Measurements from ENCODE around the gene TM9SF2. TPM values are rescaled to one million over a fixed set of nuclear protein-coding genes. Genes with fewer than 3 reads are reported as not detected.

The TM9SF2 gene
- total RNA-seq, 1 donor: 160 TPM

DNA sequence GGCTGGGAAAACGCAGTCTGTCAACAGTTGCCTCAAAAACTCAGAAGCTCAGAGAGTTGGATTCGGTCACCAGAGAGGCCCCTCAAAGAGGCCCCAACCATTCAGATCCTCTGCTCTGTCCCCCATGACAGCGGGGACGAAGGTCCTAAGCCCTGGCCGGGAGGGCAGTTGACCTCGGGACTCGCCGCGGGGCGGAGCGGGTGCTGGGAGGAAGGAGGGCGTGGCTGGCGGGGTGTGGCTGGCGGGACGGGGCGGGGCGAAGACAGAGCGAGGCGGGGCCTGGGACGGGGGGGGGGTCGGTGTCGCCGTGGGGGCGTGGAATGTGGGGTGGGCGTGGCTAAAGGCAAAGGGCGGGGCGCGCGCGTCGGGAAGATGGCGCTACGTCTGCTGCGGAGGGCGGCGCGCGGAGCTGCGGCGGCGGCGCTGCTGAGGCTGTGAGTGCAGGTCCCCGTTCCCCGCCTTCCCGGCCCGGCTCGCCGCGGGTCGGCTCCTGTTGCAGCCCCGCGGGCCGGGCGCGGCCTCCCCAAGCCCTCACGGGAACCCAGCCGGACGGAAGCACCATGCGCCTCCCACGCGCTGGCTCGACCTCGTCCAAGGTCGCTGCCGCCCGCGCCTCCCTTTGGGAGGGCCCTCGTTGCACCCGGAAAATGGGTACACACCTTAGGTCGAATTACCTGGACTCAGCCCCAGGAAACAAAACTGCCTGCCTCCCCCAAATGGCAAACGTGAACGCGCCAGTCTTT is 105.2 kb downstream of the TM9SF2 start, which contains the start of gene CLYBL:
Gene CLYBL, plus strand, starts transcription at position 367 of the 743 bp plus-strand sequence.
- no peaks in the 10 kb centered on the region for H3K79me2 ChIP-seq (ENCODE audit: insufficient read depth, low read length)
- peak; percentile 95 for DNase-seq (ENCODE audit: insufficient read length, low spot score, missing footprints)
- no peaks in the 10 kb centered on the region for H3K36me3 ChIP-seq (ENCODE audit: insufficient read depth, low read length)
- no peaks in the 10 kb centered on the region for H4K20me1 ChIP-seq (ENCODE audit: insufficient read depth, low read length)
- peaks cover 10% of the 10 kb centered on the region for H3K4me1 ChIP-seq (ENCODE audit: insufficient read depth, low read length)
- peak within 1 kb of the TSS; percentile 97 for H3K4me2 ChIP-seq (ENCODE audit: insufficient read depth, low read length)
- H3K27ac ChIP-seq (ENCODE audit: low read depth, low read length): no peak within 1 kb of the TSS
- no peaks in the 10 kb centered on the region for H3K9me3 ChIP-seq (ENCODE audit: low read depth, low read length)
- H3K27me3 ChIP-seq (ENCODE audit: insufficient read depth, low read length): peaks cover under 1% of the 10 kb centered on the region
- peak within 1 kb of the TSS; percentile 97 for H2AFZ ChIP-seq (ENCODE audit: low read length)
- H3K4me3 ChIP-seq (ENCODE audit: insufficient read depth, low read length): peak within 1 kb of the TSS; percentile 89
- TF ChIP-seq, protein P1, sequence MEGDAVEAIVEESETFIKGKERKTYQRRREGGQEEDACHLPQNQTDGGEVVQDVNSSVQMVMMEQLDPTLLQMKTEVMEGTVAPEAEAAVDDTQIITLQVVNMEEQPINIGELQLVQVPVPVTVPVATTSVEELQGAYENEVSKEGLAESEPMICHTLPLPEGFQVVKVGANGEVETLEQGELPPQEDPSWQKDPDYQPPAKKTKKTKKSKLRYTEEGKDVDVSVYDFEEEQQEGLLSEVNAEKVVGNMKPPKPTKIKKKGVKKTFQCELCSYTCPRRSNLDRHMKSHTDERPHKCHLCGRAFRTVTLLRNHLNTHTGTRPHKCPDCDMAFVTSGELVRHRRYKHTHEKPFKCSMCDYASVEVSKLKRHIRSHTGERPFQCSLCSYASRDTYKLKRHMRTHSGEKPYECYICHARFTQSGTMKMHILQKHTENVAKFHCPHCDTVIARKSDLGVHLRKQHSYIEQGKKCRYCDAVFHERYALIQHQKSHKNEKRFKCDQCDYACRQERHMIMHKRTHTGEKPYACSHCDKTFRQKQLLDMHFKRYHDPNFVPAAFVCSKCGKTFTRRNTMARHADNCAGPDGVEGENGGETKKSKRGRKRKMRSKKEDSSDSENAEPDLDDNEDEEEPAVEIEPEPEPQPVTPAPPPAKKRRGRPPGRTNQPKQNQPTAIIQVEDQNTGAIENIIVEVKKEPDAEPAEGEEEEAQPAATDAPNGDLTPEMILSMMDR (IDR thresholded peaks at IDR 0.05; ENCODE audit: extremely low read depth, low read depth, low read length): no peak

DNA sequence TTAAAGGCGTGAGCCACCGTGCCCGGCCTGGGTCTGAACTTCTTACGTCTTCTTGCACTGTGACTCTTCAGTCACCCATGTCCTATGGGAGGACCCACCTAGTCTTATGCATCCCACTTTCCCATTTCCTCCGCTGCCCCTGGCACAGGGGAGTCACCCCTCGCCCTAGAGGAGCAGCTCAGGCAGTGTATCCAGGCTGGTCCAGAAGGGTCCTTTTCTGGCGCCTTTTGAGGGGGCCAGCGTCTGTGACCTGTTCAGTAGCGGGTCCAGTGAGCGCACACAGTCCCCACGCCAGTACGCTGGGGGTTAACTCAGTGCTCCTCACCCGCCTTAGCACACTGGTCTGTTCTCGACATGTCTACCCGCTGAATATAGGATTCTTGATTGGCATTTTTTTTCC is 107.1 kb downstream of the TM9SF2 start:
- H4K20me1 ChIP-seq (ENCODE audit: insufficient read depth, low read length): no peaks in the 10 kb centered on the region
- H3K27me3 ChIP-seq (ENCODE audit: insufficient read depth, low read length): no peaks in the 10 kb centered on the region
- H3K36me3 ChIP-seq (ENCODE audit: insufficient read depth, low read length): no peaks in the 10 kb centered on the region
- H2AFZ ChIP-seq (ENCODE audit: low read length): no peak overlapping the region
- no peak overlapping the region for H3K27ac ChIP-seq (ENCODE audit: low read depth, low read length)
- H3K4me3 ChIP-seq (ENCODE audit: insufficient read depth, low read length): no peak overlapping the region
- DNase-seq (ENCODE audit: insufficient read length, low spot score, missing footprints): no peak
- TF ChIP-seq, protein P1 (IDR thresholded peaks at IDR 0.05; ENCODE audit: extremely low read depth, low read depth, low read length): no peak
- no peaks in the 10 kb centered on the region for H3K79me2 ChIP-seq (ENCODE audit: insufficient read depth, low read length)
- H3K9me3 ChIP-seq (ENCODE audit: low read depth, low read length): no peaks in the 10 kb centered on the region
- peaks cover 10% of the 10 kb centered on the region for H3K4me1 ChIP-seq (ENCODE audit: insufficient read depth, low read length)
- no peak overlapping the region for H3K4me2 ChIP-seq (ENCODE audit: insufficient read depth, low read length)

DNA sequence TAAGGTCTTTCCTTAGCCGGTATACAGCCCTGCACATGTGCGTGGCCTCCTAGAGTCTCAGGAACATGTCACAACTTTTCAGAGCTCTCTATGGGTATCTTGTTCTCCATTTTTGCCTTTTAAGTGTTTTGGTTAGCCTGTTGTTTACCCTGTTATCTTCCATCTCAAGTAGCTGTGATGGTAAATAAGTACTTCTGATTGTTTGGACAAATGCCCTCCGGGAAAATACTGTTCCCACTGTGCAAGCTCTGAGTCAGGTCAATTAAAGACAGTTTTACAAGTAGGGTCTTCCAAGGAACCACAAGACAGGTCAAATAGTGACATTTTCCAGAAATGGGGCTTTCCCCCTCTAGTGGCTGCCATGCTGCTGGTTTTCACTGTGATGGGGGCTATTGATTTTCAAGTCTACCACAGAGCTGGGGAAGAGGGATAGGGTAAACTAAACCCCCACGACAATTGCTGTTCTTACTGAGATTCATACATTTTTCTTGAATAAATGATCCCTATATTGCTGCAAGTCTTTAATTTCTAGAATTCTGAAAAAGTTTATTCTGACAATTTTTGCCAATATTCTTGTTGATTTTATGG is 109.5 kb downstream of the TM9SF2 start:
- no peak overlapping the region for H3K4me2 ChIP-seq (ENCODE audit: insufficient read depth, low read length)
- H3K4me3 ChIP-seq (ENCODE audit: insufficient read depth, low read length): no peak overlapping the region

More for the DNA sequence above, 109.5 kb downstream of the TM9SF2 start:
- H2AFZ ChIP-seq (ENCODE audit: low read length): no peak overlapping the region
- H3K9me3 ChIP-seq (ENCODE audit: low read depth, low read length): no peaks in the 10 kb centered on the region
- H3K27me3 ChIP-seq (ENCODE audit: insufficient read depth, low read length): no peaks in the 10 kb centered on the region
- DNase-seq (ENCODE audit: insufficient read length, low spot score, missing footprints): no peak
- H3K27ac ChIP-seq (ENCODE audit: low read depth, low read length): no peak overlapping the region
- peaks cover 7% of the 10 kb centered on the region for H3K4me1 ChIP-seq (ENCODE audit: insufficient read depth, low read length)
- TF ChIP-seq, protein P1 (IDR thresholded peaks at IDR 0.05; ENCODE audit: extremely low read depth, low read depth, low read length): peak; percentile 28
- H3K79me2 ChIP-seq (ENCODE audit: insufficient read depth, low read length): no peaks in the 10 kb centered on the region
- no peaks in the 10 kb centered on the region for H4K20me1 ChIP-seq (ENCODE audit: insufficient read depth, low read length)
- H3K36me3 ChIP-seq (ENCODE audit: insufficient read depth, low read length): no peaks in the 10 kb centered on the region

Small RNA genes within 50 kb of the gene (small RNA-seq; reads per million reads assigned to genes)
- not detected for gene AL139035.1

Other genes starting within 250 kb of the TM9SF2 start
- gene GPR18, start 243.1 kb upstream of the TM9SF2 start, total RNA-seq: under 0.01 TPM in 1 of 2 replicates, not detected in the other
- 0.29 and 0.36 TPM in 2 replicates for gene GPR183, start 194.1 kb upstream of the TM9SF2 start, total RNA-seq
- 1.1 and 1.2 TPM in 2 replicates for gene CLYBL, start 105.2 kb downstream of the TM9SF2 start, total RNA-seq

All from osteoblast (primary cell).